OCI-LY1 (cell line): ENCODE data around the gene NPLOC4.
"Not testable (repeated sequence)": the region's sequence is repeated elsewhere in the genome, so short reads cannot be mapped to it uniquely, and the experiment has no call there.

Experiments used
- EZH2 ChIP-seq: fragments of 200-600 bp; sonication (generic), shearing (Covaris generic); IDR thresholded peaks from 2 replicates; pipeline ENCODE4 v1.8.0; 2017; ENCODE audit warnings: borderline replicate concordance, mixed run types, mild to moderate bottlenecking, antibody characterized with exemption, low read length, moderate library complexity, mixed read lengths
- TF ChIP-seq, protein P1 (sequence below): fragments of 200-600 bp; sonication (generic), shearing (Covaris generic); IDR thresholded peaks from 2 replicates; pipeline ENCODE4 v1.5.1; 2017; ENCODE audit warnings: mild to moderate bottlenecking, antibody characterized with exemption, low read length, moderate library complexity, mixed read lengths

DNA sequence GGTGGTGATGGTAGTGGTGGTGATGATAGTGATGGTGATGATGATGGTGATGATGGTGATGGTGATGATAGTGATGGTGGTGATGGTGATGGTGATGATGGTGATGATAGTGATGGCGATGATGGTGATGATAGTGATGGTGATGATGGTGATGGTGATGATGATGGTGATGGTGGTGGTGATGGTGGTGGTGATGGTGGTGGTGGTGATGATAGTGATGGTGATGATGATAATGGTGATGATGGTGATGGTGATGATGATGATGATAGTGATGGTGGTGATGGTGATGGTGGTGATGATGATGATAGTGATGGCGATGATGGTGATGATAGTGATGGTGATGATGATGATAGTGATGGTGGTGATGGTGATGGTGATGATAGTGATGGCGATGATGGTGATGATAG lies 104.9 kb downstream of the NPLOC4 start:
- TF ChIP-seq, protein P1, sequence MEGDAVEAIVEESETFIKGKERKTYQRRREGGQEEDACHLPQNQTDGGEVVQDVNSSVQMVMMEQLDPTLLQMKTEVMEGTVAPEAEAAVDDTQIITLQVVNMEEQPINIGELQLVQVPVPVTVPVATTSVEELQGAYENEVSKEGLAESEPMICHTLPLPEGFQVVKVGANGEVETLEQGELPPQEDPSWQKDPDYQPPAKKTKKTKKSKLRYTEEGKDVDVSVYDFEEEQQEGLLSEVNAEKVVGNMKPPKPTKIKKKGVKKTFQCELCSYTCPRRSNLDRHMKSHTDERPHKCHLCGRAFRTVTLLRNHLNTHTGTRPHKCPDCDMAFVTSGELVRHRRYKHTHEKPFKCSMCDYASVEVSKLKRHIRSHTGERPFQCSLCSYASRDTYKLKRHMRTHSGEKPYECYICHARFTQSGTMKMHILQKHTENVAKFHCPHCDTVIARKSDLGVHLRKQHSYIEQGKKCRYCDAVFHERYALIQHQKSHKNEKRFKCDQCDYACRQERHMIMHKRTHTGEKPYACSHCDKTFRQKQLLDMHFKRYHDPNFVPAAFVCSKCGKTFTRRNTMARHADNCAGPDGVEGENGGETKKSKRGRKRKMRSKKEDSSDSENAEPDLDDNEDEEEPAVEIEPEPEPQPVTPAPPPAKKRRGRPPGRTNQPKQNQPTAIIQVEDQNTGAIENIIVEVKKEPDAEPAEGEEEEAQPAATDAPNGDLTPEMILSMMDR: not testable (repeated sequence)
- TF ChIP-seq EZH2: not testable (repeated sequence)
